ENCODE measurements around the gene ZCCHC14. TPM values are rescaled to one million over a fixed set of nuclear protein-coding genes. Genes with fewer than 3 reads are reported as not detected.

ZCCHC14 gene
- total and polyA plus RNA-seq, 2 of the 8 experiments (the other 6 are each of a cell fraction or from before 2014, with no cell fraction given) = 8.2 to 28.2 TPM

DNA sequence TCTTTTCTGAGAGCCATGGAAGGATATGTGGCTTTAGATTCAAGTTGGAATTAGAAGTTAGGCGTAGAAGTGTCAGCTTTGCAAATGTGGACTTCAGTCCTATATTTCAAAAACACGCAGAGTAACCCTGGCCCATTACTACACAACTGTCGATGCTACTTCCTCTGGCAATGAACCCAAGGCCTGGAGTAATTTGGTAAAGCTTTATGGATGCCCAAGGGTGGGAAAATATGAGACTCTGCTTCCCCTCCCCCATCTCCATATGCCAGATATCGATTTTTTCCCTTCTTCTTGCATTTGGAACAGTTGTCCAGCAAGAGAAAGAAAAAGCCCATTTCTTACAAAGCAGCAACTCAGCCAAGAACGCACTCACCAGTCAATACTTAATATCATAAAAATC lies 103.6 kb downstream of the ZCCHC14 start:
- Histone ChIP-seq H3K4ac (replicated peaks; ENCODE audit: insufficient read length, low read depth, low read length) (no peak overlapping the region), H2AK5ac (ENCODE audit: low read depth, low read length) (no peak overlapping the region), H3K79me2 (ENCODE audit: control insufficient read depth in 1 of 2, insufficient read depth in 2 of 2, low read length in 2 of 2) (peaks cover 0 to 13% of the 10 kb centered on the region in 2 experiments; a peak in 2 of 4 replicates), H3K14ac (ENCODE audit: insufficient read length) (no peak overlapping the region), H3K56ac (replicated peaks; ENCODE audit: insufficient read length, low read depth, low read length) (no peak overlapping the region), H4K8ac (ENCODE audit: extremely low read depth, insufficient read depth, low read length) (no peak overlapping the region), H3K4me3 (ENCODE audit: extremely low read depth in 1 of 4, insufficient read depth in 2 of 4, low read depth in 3 of 4, low read length in 4 of 4) (no peak overlapping the region), H4K5ac (ENCODE audit: insufficient read length, low read depth, low read length) (no peak overlapping the region), H3K4me1 (replicated peaks in 1 of 4; ENCODE audit: control insufficient read depth in 3 of 4, insufficient read depth in 4 of 4, low read length in 3 of 4) (peaks cover 5 to 6% (median 5%) of the 10 kb centered on the region in 4 experiments; a peak in 6 of 7 replicates), H3K36me3 (ENCODE audit: control insufficient read depth in 2 of 4, insufficient read depth in 4 of 4, low read length in 3 of 4) (no peaks in the 10 kb centered on the region), H2BK120ac (replicated peaks; ENCODE audit: low read depth, low read length) (no peak overlapping the region), H3K27ac (ENCODE audit: low read depth, low read length) (no peak overlapping the region), H2BK20ac (ENCODE audit: low read length) (no peak overlapping the region), H2BK12ac (ENCODE audit: low read depth, low read length) (no peak overlapping the region), H3K23me2 (ENCODE audit: low read depth, low read length) (peaks cover 13% of the 10 kb centered on the region), H3K9me3 (ENCODE audit: insufficient read depth in 2 of 2, low read depth in 1 of 2, low read length in 1 of 2) (no peaks in the 10 kb centered on the region), H2BK15ac (ENCODE audit: low read length) (no peak overlapping the region), H3K9ac (replicated peaks in 1 of 4; ENCODE audit: extremely low read depth in 1 of 4, low read depth in 3 of 4, low read length in 3 of 4) (no peak overlapping the region), H2AFZ (ENCODE audit: low read length) (no peak overlapping the region), H3K79me1 (ENCODE audit: low read depth, low read length) (peaks cover 3% of the 10 kb centered on the region), H4K91ac (replicated peaks; ENCODE audit: insufficient read length, low read length) (no peak overlapping the region), H4K20me1 (replicated peaks in 1 of 2; ENCODE audit: control insufficient read depth in 1 of 2, insufficient read depth in 2 of 2, low read length in 2 of 2) (peaks cover 0 to 3% of the 10 kb centered on the region in 2 experiments), H3K4me2 (ENCODE audit: insufficient read depth in 1 of 2, low read depth in 2 of 2, low read length in 2 of 2) (no peak overlapping the region; a peak in 1 of 4 replicates), H3K27me3 (replicated peaks in 1 of 4; ENCODE audit: control insufficient read depth in 3 of 4, extremely low read depth in 1 of 4, insufficient read depth in 3 of 4, low read length in 3 of 4) (no peaks in the 10 kb centered on the region), H2BK5ac (ENCODE audit: low read depth, low read length) (no peak overlapping the region), H3K23ac (ENCODE audit: insufficient read length) (no peak overlapping the region), H3K18ac (ENCODE audit: extremely low read depth, low read length) (no peak overlapping the region)
- no peak for TF ChIP-seq CBX5 (IDR thresholded peaks at IDR 0.05; ENCODE audit: low read depth, low read length)
- no peak for TF ChIP-seq ZNF274 (IDR thresholded peaks at IDR 0.05; ENCODE audit: borderline replicate concordance, extremely low read depth, low read length)
- ChIA-PET CTCF (ENCODE audit: partially characterized antibody) (interaction anchor here (1.1 kb wide), 1 partner anchor 10 kb away, joined by 4 read pairs; no protein-coding TSS in a partner anchor), POLR2A (ENCODE audit: partially characterized antibody) (no interaction called here)
- no peak for FAIRE-seq
- 88% methylated on average over 5 of the region's 5 CpGs; no CpG with 5 or more reads in 1 of the 2 experiments for WGBS, 2 experiments (ENCODE audit: extremely low coverage in 1 of 2, insufficient coverage in 1 of 2, insufficient read length in 1 of 2, insufficient replicate concordance in 2 of 2, low coverage in 1 of 2, low lambda C conversion rate in 2 of 2, missing lambda C conversion rate in 1 of 2)
- DNase-seq (ENCODE audit: low read depth in 1 of 2, low spot score in 2 of 2) = no peak
